SK-N-SH treated with all-trans-retinoic acid at 6 μM for 48 hours (cell line): ENCODE data around the gene PAFAH1B2.
"Not testable (repeated sequence)": the region's sequence is repeated elsewhere in the genome, so short reads cannot be mapped to it uniquely, and the experiment has no call there.

Source experiments
- ATAC-seq: fragments of 200-7000 bp; cut with Tn5 transposase; 3 replicates; pipeline ENCODE4 v1.9.1; 2020; ENCODE audit warnings: mild to moderate bottlenecking, moderate library complexity
- ARNTL ChIP-seq: fragments of 450-650 bp; formaldehyde crosslinking; IDR thresholded peaks from 2 replicates; pipeline ENCODE4 v1.5.0; 2020; ENCODE audit warnings: low read depth, mild to moderate bottlenecking, moderate library complexity, borderline replicate concordance
- BACH2 ChIP-seq: fragments of 250-450 bp; sonication (Bioruptor Pico); IDR thresholded peaks from 2 replicates; pipeline ENCODE4 v1.9.0; 2021; ENCODE audit warnings: mild to moderate bottlenecking, borderline replicate concordance
- CSDC2 ChIP-seq: fragments of 250-450 bp; sonication (Bioruptor Pico); IDR thresholded peaks from 2 replicates; pipeline ENCODE4 v1.5.0; 2020; ENCODE audit warnings: mild to moderate bottlenecking, moderate library complexity
- ESRRG ChIP-seq: fragments of 250-450 bp; sonication (Bioruptor Pico); IDR thresholded peaks from 2 replicates; pipeline ENCODE4 v1.6.1; 2021; ENCODE audit warnings: mild to moderate bottlenecking
- GLIS3 ChIP-seq: fragments of 250-450 bp; sonication (Bioruptor Pico); IDR thresholded peaks from 2 replicates; pipeline ENCODE4 v1.5.0; 2020; ENCODE audit warnings: mild to moderate bottlenecking, moderate library complexity
- ISL1 ChIP-seq: fragments of 250-450 bp; sonication (Bioruptor Pico); IDR thresholded peaks from 2 replicates; pipeline ENCODE4 v2.1.2; 2022; ENCODE audit warnings: mild to moderate bottlenecking, moderate library complexity
- PPARA ChIP-seq: fragments of 250-450 bp; sonication (Bioruptor Pico); IDR thresholded peaks from 2 replicates; pipeline ENCODE4 v1.5.0; 2020; ENCODE audit warnings: mild to moderate bottlenecking, borderline replicate concordance
- SNAI2 ChIP-seq: fragments of 250-450 bp; sonication (Bioruptor Pico); IDR thresholded peaks from 2 replicates; pipeline ENCODE4 v1.5.0; 2020; ENCODE audit warnings: mild to moderate bottlenecking, moderate library complexity
- TCF4 ChIP-seq: fragments of 250-450 bp; sonication (Bioruptor Pico); IDR thresholded peaks from 2 replicates; pipeline ENCODE4 v1.8.0; 2021; ENCODE audit warnings: mild to moderate bottlenecking, moderate library complexity, borderline replicate concordance
- TOX ChIP-seq: fragments of 250-450 bp; sonication (Bioruptor Pico); IDR thresholded peaks from 2 replicates; pipeline ENCODE4 v1.8.0; 2021; ENCODE audit warnings: mild to moderate bottlenecking, moderate library complexity, borderline replicate concordance
- ZC3H10 ChIP-seq: fragments of 250-450 bp; sonication (Bioruptor Pico); IDR thresholded peaks from 2 replicates; pipeline ENCODE4 v1.5.1; 2021; ENCODE audit warnings: mild to moderate bottlenecking, moderate library complexity
- ZFP30 ChIP-seq: fragments of 450-650 bp; formaldehyde crosslinking; IDR thresholded peaks from 2 replicates; pipeline ENCODE4 v1.5.0; 2022; ENCODE audit warnings: mild to moderate bottlenecking, moderate library complexity
- ZNF565 ChIP-seq: fragments of 450-650 bp; formaldehyde crosslinking; conservative IDR thresholded peaks from 2 replicates; pipeline ENCODE4 v1.5.0; 2020; ENCODE audit warnings: low read depth, mild to moderate bottlenecking, moderate library complexity
- ZNF70 ChIP-seq: fragments of 450-650 bp; formaldehyde crosslinking; IDR thresholded peaks from 2 replicates; pipeline ENCODE4 v1.5.0; 2020; ENCODE audit warnings: mild to moderate bottlenecking, moderate library complexity
- TF ChIP-seq, protein P1 (sequence below): fragments of 250-450 bp; sonication (Bioruptor Pico); IDR thresholded peaks from 2 replicates; pipeline ENCODE4 v1.8.0; 2021; ENCODE audit warnings: low read depth, mild to moderate bottlenecking, moderate library complexity, borderline replicate concordance
- TF ChIP-seq, protein P2 (sequence below): fragments of 250-450 bp; sonication (Bioruptor Pico); IDR thresholded peaks from 2 replicates; pipeline ENCODE4 v1.5.1; 2020; ENCODE audit warnings: low read depth, mild to moderate bottlenecking, moderate library complexity
- TF ChIP-seq, protein P3 (sequence below): fragments of 250-450 bp; sonication (Bioruptor Pico); IDR thresholded peaks from 2 replicates; pipeline ENCODE4 v1.8.0; 2020; ENCODE audit warnings: mild to moderate bottlenecking, moderate library complexity, borderline replicate concordance
- TF ChIP-seq, protein P4 (sequence below): fragments of 250-450 bp; sonication (Bioruptor Pico); IDR thresholded peaks from 2 replicates; pipeline ENCODE4 v1.5.0; 2020; ENCODE audit warnings: mild to moderate bottlenecking, moderate library complexity

The PAFAH1B2 gene

DNA sequence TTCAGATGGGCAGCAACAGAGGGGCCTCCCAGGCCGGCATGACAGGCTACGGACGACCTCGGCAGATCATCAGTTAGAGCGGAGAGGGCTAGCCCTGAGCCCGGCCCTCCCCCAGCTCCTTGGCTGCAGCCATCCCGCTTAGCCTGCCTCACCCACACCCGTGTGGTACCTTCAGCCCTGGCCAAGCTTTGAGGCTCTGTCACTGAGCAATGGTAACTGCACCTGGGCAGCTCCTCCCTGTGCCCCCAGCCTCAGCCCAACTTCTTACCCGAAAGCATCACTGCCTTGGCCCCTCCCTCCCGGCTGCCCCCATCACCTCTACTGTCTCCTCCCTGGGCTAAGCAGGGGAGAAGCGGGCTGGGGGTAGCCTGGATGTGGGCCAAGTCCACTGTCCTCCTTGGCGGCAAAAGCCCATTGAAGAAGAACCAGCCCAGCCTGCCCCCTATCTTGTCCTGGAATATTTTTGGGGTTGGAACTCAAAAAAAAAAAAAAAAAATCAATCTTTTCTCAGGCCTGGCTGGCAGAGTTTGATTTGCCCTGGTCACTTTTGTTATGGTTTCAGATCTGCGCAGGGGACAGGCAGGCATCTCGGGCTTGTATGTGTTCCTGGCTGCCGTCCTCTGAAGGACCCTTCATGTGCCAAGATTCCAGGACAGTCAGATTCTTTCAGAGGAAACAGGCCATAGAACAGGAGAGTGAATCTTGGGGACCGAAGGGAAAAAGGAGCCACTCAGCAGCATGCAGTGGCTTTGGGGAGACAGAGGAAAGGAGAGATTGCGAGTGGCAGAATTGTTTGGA is 60.4 kb downstream of the PAFAH1B2 start:
- no peak for ATAC-seq
- TF ChIP-seq, protein P1, sequence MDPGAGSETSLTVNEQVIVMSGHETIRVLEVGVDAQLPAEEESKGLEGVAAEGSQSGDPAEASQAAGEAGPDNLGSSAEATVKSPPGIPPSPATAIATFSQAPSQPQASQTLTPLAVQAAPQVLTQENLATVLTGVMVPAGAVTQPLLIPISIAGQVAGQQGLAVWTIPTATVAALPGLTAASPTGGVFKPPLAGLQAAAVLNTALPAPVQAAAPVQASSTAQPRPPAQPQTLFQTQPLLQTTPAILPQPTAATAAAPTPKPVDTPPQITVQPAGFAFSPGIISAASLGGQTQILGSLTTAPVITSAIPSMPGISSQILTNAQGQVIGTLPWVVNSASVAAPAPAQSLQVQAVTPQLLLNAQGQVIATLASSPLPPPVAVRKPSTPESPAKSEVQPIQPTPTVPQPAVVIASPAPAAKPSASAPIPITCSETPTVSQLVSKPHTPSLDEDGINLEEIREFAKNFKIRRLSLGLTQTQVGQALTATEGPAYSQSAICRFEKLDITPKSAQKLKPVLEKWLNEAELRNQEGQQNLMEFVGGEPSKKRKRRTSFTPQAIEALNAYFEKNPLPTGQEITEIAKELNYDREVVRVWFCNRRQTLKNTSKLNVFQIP (CRISPR knock-in tag), result no peak
- no peak for TF ChIP-seq SNAI2
- TF ChIP-seq PPARA (CRISPR knock-in tag), result no peak
- no peak for TF ChIP-seq ZC3H10 (CRISPR knock-in tag)
- no peak for TF ChIP-seq ZFP30 (CRISPR knock-in tag)
- TF ChIP-seq ISL1, result no peak
- TF ChIP-seq, protein P2, sequence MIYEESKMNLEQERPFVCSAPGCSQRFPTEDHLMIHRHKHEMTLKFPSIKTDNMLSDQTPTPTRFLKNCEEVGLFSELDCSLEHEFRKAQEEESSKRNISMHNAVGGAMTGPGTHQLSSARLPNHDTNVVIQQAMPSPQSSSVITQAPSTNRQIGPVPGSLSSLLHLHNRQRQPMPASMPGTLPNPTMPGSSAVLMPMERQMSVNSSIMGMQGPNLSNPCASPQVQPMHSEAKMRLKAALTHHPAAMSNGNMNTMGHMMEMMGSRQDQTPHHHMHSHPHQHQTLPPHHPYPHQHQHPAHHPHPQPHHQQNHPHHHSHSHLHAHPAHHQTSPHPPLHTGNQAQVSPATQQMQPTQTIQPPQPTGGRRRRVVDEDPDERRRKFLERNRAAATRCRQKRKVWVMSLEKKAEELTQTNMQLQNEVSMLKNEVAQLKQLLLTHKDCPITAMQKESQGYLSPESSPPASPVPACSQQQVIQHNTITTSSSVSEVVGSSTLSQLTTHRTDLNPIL (CRISPR knock-in tag), result no peak
- TF ChIP-seq ZNF565 (CRISPR knock-in tag), result no peak
- no peak for TF ChIP-seq BACH2

DNA sequence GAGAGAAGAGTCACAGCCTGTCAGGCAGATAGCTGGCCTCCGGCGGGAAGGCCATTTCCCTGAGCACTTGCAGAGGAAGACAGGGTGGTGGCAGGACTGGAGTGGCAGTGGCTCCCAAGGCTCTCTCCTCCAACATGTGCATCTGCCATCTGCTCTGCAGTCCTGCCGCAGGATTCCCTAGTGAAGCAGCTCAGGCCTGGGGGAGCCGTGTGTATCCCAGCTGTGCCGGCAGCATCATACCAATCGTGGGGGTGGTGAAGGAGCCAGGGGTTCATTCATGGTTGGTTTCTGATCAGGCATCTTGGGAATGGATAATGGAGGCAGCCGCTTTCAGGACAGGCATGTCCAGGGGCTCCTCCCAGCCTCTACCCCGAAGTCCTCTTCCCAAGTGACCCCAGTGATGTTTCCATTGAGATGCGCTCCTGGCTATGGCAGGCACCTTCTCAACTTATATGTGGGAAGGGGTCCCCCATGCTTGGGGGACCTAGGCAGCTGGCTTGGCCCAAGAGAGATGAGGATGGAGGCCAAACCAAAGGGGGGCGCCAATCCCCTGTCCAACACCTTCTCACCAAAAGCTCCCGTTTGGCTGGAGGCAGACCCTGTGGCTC is 61.2 kb downstream of the PAFAH1B2 start:
- ATAC-seq, result no peak
- TF ChIP-seq ARNTL, result no peak
- TF ChIP-seq CSDC2 (CRISPR knock-in tag), result no peak
- no peak for TF ChIP-seq ZNF70 (CRISPR knock-in tag)
- no peak for TF ChIP-seq PPARA (CRISPR knock-in tag)
- TF ChIP-seq TCF4, result no peak
- TF ChIP-seq, protein P2 (CRISPR knock-in tag), result no peak
- no peak for TF ChIP-seq ZC3H10 (CRISPR knock-in tag)
- no peak for TF ChIP-seq ESRRG (CRISPR knock-in tag)
- no peak for TF ChIP-seq TOX (CRISPR knock-in tag)
- TF ChIP-seq BACH2, result no peak
- TF ChIP-seq, protein P3, sequence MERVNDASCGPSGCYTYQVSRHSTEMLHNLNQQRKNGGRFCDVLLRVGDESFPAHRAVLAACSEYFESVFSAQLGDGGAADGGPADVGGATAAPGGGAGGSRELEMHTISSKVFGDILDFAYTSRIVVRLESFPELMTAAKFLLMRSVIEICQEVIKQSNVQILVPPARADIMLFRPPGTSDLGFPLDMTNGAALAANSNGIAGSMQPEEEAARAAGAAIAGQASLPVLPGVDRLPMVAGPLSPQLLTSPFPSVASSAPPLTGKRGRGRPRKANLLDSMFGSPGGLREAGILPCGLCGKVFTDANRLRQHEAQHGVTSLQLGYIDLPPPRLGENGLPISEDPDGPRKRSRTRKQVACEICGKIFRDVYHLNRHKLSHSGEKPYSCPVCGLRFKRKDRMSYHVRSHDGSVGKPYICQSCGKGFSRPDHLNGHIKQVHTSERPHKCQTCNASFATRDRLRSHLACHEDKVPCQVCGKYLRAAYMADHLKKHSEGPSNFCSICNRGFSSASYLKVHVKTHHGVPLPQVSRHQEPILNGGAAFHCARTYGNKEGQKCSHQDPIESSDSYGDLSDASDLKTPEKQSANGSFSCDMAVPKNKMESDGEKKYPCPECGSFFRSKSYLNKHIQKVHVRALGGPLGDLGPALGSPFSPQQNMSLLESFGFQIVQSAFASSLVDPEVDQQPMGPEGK (CRISPR knock-in tag), result no peak
- TF ChIP-seq ZFP30 (CRISPR knock-in tag), result no peak
- TF ChIP-seq, protein P1 (CRISPR knock-in tag), result no peak
- TF ChIP-seq, protein P4, sequence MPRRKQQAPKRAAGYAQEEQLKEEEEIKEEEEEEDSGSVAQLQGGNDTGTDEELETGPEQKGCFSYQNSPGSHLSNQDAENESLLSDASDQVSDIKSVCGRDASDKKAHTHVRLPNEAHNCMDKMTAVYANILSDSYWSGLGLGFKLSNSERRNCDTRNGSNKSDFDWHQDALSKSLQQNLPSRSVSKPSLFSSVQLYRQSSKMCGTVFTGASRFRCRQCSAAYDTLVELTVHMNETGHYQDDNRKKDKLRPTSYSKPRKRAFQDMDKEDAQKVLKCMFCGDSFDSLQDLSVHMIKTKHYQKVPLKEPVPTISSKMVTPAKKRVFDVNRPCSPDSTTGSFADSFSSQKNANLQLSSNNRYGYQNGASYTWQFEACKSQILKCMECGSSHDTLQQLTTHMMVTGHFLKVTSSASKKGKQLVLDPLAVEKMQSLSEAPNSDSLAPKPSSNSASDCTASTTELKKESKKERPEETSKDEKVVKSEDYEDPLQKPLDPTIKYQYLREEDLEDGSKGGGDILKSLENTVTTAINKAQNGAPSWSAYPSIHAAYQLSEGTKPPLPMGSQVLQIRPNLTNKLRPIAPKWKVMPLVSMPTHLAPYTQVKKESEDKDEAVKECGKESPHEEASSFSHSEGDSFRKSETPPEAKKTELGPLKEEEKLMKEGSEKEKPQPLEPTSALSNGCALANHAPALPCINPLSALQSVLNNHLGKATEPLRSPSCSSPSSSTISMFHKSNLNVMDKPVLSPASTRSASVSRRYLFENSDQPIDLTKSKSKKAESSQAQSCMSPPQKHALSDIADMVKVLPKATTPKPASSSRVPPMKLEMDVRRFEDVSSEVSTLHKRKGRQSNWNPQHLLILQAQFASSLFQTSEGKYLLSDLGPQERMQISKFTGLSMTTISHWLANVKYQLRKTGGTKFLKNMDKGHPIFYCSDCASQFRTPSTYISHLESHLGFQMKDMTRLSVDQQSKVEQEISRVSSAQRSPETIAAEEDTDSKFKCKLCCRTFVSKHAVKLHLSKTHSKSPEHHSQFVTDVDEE (CRISPR knock-in tag), result no peak
- no peak for TF ChIP-seq ZNF565 (CRISPR knock-in tag)
- no peak for TF ChIP-seq SNAI2
- no peak for TF ChIP-seq GLIS3 (CRISPR knock-in tag)

DNA sequence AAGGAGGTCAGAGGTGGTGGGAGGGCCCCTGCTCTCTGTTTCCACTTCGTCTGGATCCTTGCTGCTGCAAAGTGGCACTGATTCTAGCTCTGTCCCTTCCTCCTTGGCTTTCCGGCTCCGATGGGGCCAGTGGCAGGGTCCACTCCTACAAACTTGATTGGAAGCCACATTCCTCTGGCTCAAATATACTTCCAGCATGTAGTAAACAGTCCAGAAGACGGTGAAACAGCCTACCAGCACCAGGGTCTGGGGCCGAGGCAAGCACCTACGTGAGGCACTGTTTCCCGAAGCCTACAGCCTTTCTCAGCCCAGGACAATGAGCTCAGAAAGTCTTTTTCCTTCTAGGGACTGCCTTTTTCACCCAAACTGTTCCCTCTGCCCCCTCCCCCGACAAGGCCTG is 62.0 kb downstream of the PAFAH1B2 start:
- not testable (repeated sequence) for ATAC-seq

DNA sequence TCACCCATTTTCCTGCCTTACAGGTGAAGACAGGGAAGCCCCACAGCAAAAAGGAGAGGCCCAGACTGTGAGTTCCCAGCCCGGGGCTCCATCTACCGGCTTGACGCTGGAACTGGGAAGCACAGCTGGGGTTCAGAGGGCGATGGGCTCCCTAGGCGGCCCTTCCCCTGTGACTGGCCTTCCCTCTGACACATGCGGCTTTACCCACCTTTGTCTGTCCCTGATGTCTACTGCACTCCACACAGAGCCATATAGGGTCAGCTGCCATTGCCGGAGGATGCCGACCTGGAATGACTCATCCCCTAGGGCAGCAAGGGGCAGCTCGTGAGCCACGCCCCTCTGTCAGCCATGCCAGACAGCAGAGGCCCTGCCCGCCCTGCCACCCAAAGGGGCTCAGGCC is 62.8 kb downstream of the PAFAH1B2 start:
- ATAC-seq, result peak; percentile 23

DNA sequence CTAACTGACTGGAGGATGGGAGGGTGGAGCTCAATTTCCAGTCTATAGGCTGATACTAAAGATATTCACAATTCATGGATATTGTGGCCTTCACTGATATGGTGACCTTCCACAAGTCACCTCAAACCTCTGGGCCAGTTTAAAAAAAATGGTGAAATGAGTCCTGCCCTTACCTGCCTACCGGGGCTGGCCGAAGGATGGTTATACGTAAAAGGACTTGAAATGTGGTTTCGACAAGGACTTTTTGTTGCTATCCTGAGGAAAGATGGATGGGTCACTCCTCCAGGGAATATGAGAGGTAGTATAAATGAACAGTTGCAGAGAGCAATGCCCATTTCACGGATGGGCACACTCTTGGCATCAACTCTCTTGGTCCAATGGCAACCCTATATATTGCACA is 63.4 kb downstream of the PAFAH1B2 start:
- ATAC-seq, result not testable (repeated sequence)

DNA sequence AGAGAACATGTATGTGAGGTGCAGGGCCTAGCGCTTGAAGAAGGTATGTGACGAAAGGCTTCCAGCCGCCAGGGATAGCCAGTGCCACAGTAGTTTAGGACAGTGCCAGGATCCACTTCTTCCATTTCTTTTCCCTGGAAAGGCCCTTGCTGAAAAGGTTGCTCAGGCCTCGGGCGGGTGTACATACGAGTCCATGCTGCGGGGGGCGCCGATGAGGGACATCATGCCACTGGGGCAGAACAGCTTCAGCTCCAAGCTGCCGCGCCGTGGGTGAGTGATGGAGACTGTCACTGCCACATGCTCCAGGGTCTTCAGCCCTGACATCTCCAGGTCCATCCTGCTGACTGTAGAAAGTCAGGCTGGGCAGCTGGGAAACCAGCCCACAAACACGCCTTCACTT is 64.6 kb downstream of the PAFAH1B2 start:
- ATAC-seq, result peak; percentile 1; the same call in 1 of the 3 replicates

DNA sequence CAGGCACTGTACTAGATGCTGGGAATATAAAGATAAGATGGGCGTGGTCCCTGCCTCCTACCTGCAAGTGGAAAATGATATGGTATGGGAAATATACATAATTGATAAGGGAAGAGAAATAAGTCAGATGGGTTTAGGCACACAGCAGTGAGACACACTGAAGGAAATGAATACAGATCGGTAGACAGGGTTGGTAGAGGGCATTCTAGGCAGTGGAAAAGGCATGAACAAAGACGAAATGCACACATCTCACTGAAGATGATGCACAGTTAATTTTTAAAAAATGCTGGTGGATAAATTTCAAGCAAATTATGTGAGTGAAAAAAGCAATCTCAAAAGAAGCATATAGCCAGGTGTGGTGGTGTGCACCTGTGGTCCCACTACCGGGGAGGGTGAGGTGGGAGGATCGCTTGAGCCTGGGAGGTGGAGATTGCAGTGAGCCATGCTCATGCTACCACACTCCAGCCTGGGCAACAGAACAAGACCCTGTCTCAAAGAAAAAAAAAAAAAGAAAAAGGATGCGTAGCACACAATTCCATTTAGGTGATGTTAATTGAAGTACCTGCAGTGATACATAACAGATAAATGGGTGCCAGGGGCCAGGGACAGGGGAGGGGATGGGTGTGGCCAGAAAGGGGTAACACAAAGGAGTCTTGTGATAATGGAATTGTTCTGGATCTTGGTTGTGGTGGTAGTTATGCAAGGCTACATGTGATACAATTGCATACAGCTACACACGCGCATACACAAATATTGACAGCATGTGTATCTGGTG is 65.5 kb downstream of the PAFAH1B2 start:
- ATAC-seq, result peak; percentile 16
